ENCODE data around the gene ARHGAP15.

DNA sequence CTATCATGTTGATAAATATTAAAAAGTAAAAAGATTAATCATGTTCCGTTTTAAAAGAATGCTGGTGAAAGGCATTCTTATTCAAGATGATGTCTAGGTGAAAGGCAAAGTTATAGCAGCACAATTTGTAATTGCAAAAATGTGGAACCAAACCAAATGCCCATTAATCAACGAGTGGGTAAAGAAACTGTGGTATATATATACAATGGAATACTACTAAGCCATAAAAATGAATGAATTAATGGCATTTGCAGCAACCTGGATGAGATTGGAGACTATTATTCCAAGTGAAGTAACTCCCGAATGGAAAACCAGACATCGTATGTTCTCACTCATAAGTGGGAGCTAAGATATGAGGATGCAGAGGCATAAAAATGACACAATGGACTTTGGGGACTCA, 286.4 kb downstream of the ARHGAP15 start:
- TF ChIP-seq, protein P1, sequence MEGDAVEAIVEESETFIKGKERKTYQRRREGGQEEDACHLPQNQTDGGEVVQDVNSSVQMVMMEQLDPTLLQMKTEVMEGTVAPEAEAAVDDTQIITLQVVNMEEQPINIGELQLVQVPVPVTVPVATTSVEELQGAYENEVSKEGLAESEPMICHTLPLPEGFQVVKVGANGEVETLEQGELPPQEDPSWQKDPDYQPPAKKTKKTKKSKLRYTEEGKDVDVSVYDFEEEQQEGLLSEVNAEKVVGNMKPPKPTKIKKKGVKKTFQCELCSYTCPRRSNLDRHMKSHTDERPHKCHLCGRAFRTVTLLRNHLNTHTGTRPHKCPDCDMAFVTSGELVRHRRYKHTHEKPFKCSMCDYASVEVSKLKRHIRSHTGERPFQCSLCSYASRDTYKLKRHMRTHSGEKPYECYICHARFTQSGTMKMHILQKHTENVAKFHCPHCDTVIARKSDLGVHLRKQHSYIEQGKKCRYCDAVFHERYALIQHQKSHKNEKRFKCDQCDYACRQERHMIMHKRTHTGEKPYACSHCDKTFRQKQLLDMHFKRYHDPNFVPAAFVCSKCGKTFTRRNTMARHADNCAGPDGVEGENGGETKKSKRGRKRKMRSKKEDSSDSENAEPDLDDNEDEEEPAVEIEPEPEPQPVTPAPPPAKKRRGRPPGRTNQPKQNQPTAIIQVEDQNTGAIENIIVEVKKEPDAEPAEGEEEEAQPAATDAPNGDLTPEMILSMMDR (IDR thresholded peaks at IDR 0.05) = no peak
- no peak for TF ChIP-seq POLR2A (IDR thresholded peaks at IDR 0.05)
- TF ChIP-seq POLR2AphosphoS5 (IDR thresholded peaks at IDR 0.05; ENCODE audit: insufficient read depth in 1 of 2, low read depth in 1 of 2) = no peak

Data from vagina (tissue), 2 donors.